CD14-positive monocyte (primary cell): ENCODE results near the gene ASF1B. TPM values are rescaled to one million over a fixed set of nuclear protein-coding genes. Genes with fewer than 3 reads are reported as not detected.

Experiments used
- DNase-seq, 3 donors: peaks; one replicate each; pipeline ENCODE4 v3.0.0-alpha.2; 2011 to 2022
- H2AFZ ChIP-seq: 2 replicates; pipeline ENCODE4 v1.6.0; 2012; ENCODE audit warnings: mild to moderate bottlenecking, low read depth, low read length, inconsistent platforms; ENCODE audit not compliant: insufficient read depth, poor library complexity, severe bottlenecking
- H3K27ac ChIP-seq, 2 donors: 1 replicate in 1 of 2; 2 replicates in 1 of 2; pipeline ENCODE4 v1.5.1; 2012 to 2013; ENCODE audit warnings: low read length in 2 of 2, control low read depth in 1 of 2, inconsistent platforms in 1 of 2, low read depth in 1 of 2, mild to moderate bottlenecking in 1 of 2
- H3K27me3 ChIP-seq, 2 donors: one replicate each; pipeline versions ENCODE4 v1.6.0 to v1.6.1; 2011 to 2013; ENCODE audit warnings: low read length in 2 of 2; ENCODE audit not compliant: control insufficient read depth in 2 of 2, insufficient read depth in 2 of 2
- H3K36me3 ChIP-seq, 2 donors: replicated peaks in 1 of 2; 1 replicate in 1 of 2; 2 replicates in 1 of 2; pipeline versions ENCODE4 v1.5.1 to v1.6.1; 2012 to 2013; ENCODE audit warnings: low read length in 2 of 2, control low read depth in 1 of 2, inconsistent platforms in 1 of 2, mild to moderate bottlenecking in 1 of 2; ENCODE audit not compliant: insufficient read depth in 2 of 2, control insufficient read depth in 1 of 2
- H3K4me1 ChIP-seq, 2 donors: 1 replicate in 1 of 2; 2 replicates in 1 of 2; pipeline versions ENCODE4 v1.5.1 to v1.6.1; 2012 to 2013; ENCODE audit warnings: low read length in 2 of 2, control low read depth in 1 of 2, inconsistent platforms in 1 of 2, mild to moderate bottlenecking in 1 of 2, moderate library complexity in 1 of 2; ENCODE audit not compliant: insufficient read depth in 2 of 2, control insufficient read depth in 1 of 2
- H3K4me2 ChIP-seq: replicated peaks from 2 replicates; pipeline ENCODE3; 2012; ENCODE audit warnings: low read length, moderate library complexity, mild to moderate bottlenecking; ENCODE audit not compliant: poor library complexity, severe bottlenecking; ENCODE audit errors: extremely low read depth
- H3K4me3 ChIP-seq, 3 experiments: fragments of 200-600 bp in 1 of 3; sonication (generic) in 1 of 3; replicated peaks in 1 of 3; 1 replicate in 2 of 3; 2 replicates in 1 of 3; pipeline ENCODE4 v1.5.1; 2011 to 2013; ENCODE audit warnings: low read length in 3 of 3, mild to moderate bottlenecking in 3 of 3, control low read depth in 2 of 3, low read depth in 2 of 3, inconsistent platforms in 1 of 3, moderate library complexity in 1 of 3
- H3K79me2 ChIP-seq: 2 replicates; pipeline ENCODE4 v1.6.0; 2012; ENCODE audit warnings: mild to moderate bottlenecking, control low read depth, inconsistent platforms, low read length, moderate library complexity; ENCODE audit not compliant: insufficient read depth
- H3K9ac ChIP-seq: 2 replicates; pipeline ENCODE4 v1.6.0; 2017; ENCODE audit warnings: low read length, mild to moderate bottlenecking; ENCODE audit not compliant: insufficient read depth, poor library complexity, severe bottlenecking
- H3K9me3 ChIP-seq, 2 donors: replicated peaks in 1 of 2; 1 replicate in 1 of 2; 2 replicates in 1 of 2; pipeline versions ENCODE4 v1.5.1 to v1.6.1; 2012 to 2013; ENCODE audit warnings: low read length in 2 of 2, control low read depth in 1 of 2; ENCODE audit not compliant: control insufficient read depth in 1 of 2, insufficient read depth in 1 of 2
- H4K20me1 ChIP-seq: 2 replicates; pipeline ENCODE4 v1.6.0; 2012; ENCODE audit warnings: mild to moderate bottlenecking, low read length, control low read depth, moderate library complexity; ENCODE audit not compliant: insufficient read depth
- H3K27ac Mint-ChIP-seq, 7 donors: one replicate each; pipeline ENCODE4 v1.8.0; 2020; ENCODE audit warnings: mild to moderate bottlenecking in 7 of 7, mixed read lengths in 7 of 7, moderate library complexity in 6 of 7, inconsistent platforms in 2 of 7
- H3K27me3 Mint-ChIP-seq, 3 donors: one replicate each; pipeline ENCODE4 v1.8.0; 2021 to 2022; ENCODE audit warnings: low read depth in 3 of 3, mild to moderate bottlenecking in 3 of 3, mixed read lengths in 3 of 3, moderate library complexity in 3 of 3, inconsistent platforms in 1 of 3
- H3K36me3 Mint-ChIP-seq, 2 donors: one replicate each; pipeline ENCODE4 v1.8.0; 2020; ENCODE audit warnings: mixed read lengths in 2 of 2, inconsistent platforms in 1 of 2, mild to moderate bottlenecking in 1 of 2
- H3K4me1 Mint-ChIP-seq: one replicate; pipeline ENCODE4 v1.8.0; 2020; ENCODE audit warnings: mild to moderate bottlenecking, mixed read lengths
- H3K4me3 Mint-ChIP-seq, 2 donors: one replicate each; pipeline ENCODE4 v1.8.0; 2020; ENCODE audit warnings: mild to moderate bottlenecking in 2 of 2, mixed read lengths in 2 of 2, moderate library complexity in 1 of 2
- H3K9me3 Mint-ChIP-seq, 7 donors: one replicate each; pipeline ENCODE4 v1.8.0; 2020 to 2022; ENCODE audit warnings: mixed read lengths in 7 of 7, mild to moderate bottlenecking in 6 of 7, moderate library complexity in 6 of 7, inconsistent platforms in 2 of 7
- whole genome bisulfite sequencing: methylation state at CpG from one replicate; pipeline ENCODE4 v1.1.5; 2013; ENCODE audit warnings: missing lambda C conversion rate; ENCODE audit not compliant: insufficient coverage; 5-methylcytosine and 5-hydroxymethylcytosine counted together
- intact Hi-C, 2 donors: fragments of 100-400 bp; cut with micrococcal nuclease; formaldehyde crosslinking; loops; one replicate each; pipeline versions ENCODE4 v1.15.0 to v1.15.1; 2023
- polyA plus RNA-seq, 3 donors: library from polyadenylated mRNA; depleted of rRNA in 1 of 3; unstranded in 2 of 3; stranded (reverse) in 1 of 3; fragments of 300-500 nt in 2 of 3; fragments of >200 nt in 1 of 3; fragmentation: Illumina TruSeq in 2 of 3; gene quantifications; 1 replicate in 2 of 3; 2 replicates in 1 of 3; pipeline ENCODE4 v1.2.3, GENCODE V29; 2012 to 2021
- TF ChIP-seq, protein P1 (sequence below): fragments of 200-600 bp; IDR thresholded peaks from one replicate; pipeline ENCODE4 v1.8.0; 2022; ENCODE audit warnings: antibody characterized with exemption, mild to moderate bottlenecking

Gene ASF1B
- polyA plus RNA-seq, 3 donors: 6.3 to 13.4 (median 9.2) TPM

DNA sequence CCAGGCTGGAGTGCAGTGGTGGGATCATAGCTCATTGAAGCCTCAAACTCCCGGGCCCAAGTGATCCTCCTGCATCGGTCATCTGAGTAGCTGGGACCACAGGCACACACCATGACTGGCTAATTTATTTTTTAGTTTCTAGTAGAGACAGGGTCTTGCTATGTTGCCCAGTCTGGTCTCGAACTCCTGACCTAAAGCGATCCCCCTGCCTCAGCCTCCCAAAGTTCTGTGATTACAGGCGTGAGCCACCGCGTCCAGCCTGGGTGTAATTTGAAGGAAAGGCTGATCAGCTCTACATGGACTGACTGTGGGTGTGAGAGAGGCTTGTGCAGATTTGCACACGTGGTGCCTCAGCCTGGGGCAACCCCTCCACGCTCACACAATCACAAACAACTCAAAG, 38.5 kb upstream of the ASF1B start:
- Histone ChIP-seq H3K4me1 (no peaks in the 10 kb centered on the region), H3K4me3 (no peak overlapping the region), H3K36me3 (no peaks in the 10 kb centered on the region), H3K79me2 (no peaks in the 10 kb centered on the region), H3K9me3 (no peaks in the 10 kb centered on the region), H3K27me3 (no peaks in the 10 kb centered on the region), H3K4me2 (no peak overlapping the region), H2AFZ (no peak overlapping the region), H4K20me1 (no peaks in the 10 kb centered on the region), H3K9ac (no peak overlapping the region), H3K27ac (no peak overlapping the region)
- Mint-ChIP-seq H3K4me1 (peaks cover 2% of the 10 kb centered on the region), H3K9me3 (peaks cover 0 to 8% (median 4%) of the 10 kb centered on the region in 7 donors), H3K27me3 (peaks cover 0 to 5% (median 0%) of the 10 kb centered on the region in 3 donors), H3K4me3 (no peak overlapping the region), H3K36me3 (peaks cover 5 to 16% of the 10 kb centered on the region in 2 donors), H3K27ac (no peak overlapping the region)
- DNase-seq: no peak
- TF ChIP-seq, protein P1, sequence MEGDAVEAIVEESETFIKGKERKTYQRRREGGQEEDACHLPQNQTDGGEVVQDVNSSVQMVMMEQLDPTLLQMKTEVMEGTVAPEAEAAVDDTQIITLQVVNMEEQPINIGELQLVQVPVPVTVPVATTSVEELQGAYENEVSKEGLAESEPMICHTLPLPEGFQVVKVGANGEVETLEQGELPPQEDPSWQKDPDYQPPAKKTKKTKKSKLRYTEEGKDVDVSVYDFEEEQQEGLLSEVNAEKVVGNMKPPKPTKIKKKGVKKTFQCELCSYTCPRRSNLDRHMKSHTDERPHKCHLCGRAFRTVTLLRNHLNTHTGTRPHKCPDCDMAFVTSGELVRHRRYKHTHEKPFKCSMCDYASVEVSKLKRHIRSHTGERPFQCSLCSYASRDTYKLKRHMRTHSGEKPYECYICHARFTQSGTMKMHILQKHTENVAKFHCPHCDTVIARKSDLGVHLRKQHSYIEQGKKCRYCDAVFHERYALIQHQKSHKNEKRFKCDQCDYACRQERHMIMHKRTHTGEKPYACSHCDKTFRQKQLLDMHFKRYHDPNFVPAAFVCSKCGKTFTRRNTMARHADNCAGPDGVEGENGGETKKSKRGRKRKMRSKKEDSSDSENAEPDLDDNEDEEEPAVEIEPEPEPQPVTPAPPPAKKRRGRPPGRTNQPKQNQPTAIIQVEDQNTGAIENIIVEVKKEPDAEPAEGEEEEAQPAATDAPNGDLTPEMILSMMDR: no peak
- intact Hi-C loops: no loop called here
- 100% methylated on average over 5 of the region's 9 CpGs for WGBS

DNA sequence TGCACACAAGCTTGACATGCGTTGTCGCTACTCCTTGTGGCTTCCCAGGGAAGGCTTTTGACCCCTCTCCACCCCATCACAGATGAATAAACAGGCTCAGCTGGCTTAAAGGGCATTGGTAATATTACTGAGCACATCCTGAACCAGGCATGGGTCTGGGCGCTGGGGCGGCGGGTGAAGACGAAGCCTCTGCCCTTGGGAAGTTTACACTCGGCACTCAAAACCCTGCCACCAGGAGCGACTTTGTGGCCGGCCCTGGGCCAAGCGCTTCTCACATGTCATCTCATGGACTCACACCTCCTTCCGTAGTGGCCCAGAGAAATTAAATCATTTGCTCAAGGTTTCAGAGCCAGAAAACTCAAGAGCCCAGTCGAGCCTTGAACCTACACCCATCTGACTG, 32.6 kb upstream of the ASF1B start:
- peaks cover 0 to 2% of the 10 kb centered on the region in 2 donors for H3K27me3 ChIP-seq
- no peak overlapping the region for H3K4me3 ChIP-seq
- no peak overlapping the region for H3K4me2 ChIP-seq
- peaks cover 28 to 31% of the 10 kb centered on the region in 2 donors for H3K4me1 ChIP-seq
- Mint-ChIP-seq H3K4me1 (peaks cover 34% of the 10 kb centered on the region), H3K27me3 (peaks cover 7 to 19% (median 9%) of the 10 kb centered on the region in 3 donors), H3K36me3 (peaks cover 4 to 9% of the 10 kb centered on the region in 2 donors), H3K27ac (no peak overlapping the region), H3K9me3 (peaks cover 0 to 9% (median 4%) of the 10 kb centered on the region in 7 donors), H3K4me3 (no peak overlapping the region)
- DNase-seq: no peak
- peaks cover 9% of the 10 kb centered on the region for H4K20me1 ChIP-seq
- H3K36me3 ChIP-seq: no peaks in the 10 kb centered on the region
- over 99% methylated on average over 9 of the region's 12 CpGs for WGBS
- no peak overlapping the region for H3K27ac ChIP-seq
- intact Hi-C loops: no loop called here
- TF ChIP-seq, protein P1: no peak
- no peaks in the 10 kb centered on the region for H3K79me2 ChIP-seq
- no peaks in the 10 kb centered on the region for H3K9me3 ChIP-seq
- no peak overlapping the region for H3K9ac ChIP-seq
- H2AFZ ChIP-seq: no peak overlapping the region
